Uterus (tissue), 4 donors: ENCODE measurements around the gene FYN. TPM values are rescaled to one million over a fixed set of nuclear protein-coding genes. Genes with fewer than 3 reads are reported as not detected.

Experiments used
- DNase-seq, 2 donors: peaks; one replicate each; pipeline ENCODE4 v3.0.0-alpha.2; 2019 to 2020
- H3K27ac ChIP-seq, 2 donors: fragments of 200-600 bp; sonication (generic); 1 replicate in 1 of 2; 2 replicates in 1 of 2; pipeline ENCODE4 v1.5.1; 2016 to 2018
- H3K27me3 ChIP-seq, 2 donors: fragments of 200-600 bp; sonication (generic); one replicate each; pipeline ENCODE4 v1.5.1; 2018 to 2019; ENCODE audit warnings: control low read depth in 1 of 2
- H3K36me3 ChIP-seq, 2 donors: fragments of 200-600 bp; sonication (generic); one replicate each; pipeline ENCODE4 v1.5.1; 2019; ENCODE audit warnings: control low read depth in 1 of 2
- H3K4me1 ChIP-seq, 2 donors: fragments of 200-600 bp; sonication (generic); one replicate each; pipeline ENCODE4 v1.5.1; 2018 to 2019; ENCODE audit warnings: control low read depth in 1 of 2
- H3K4me3 ChIP-seq, 2 donors: fragments of 200-600 bp; sonication (generic); 1 replicate in 1 of 2; 2 replicates in 1 of 2; pipeline ENCODE4 v1.5.1; 2018 to 2019; ENCODE audit warnings: mild to moderate bottlenecking in 1 of 2
- H3K9me3 ChIP-seq, 2 donors: fragments of 200-600 bp; sonication (generic); one replicate each; pipeline ENCODE4 v1.5.1; 2019; ENCODE audit warnings: control low read depth in 1 of 2
- POLR2A ChIP-seq, 2 donors: fragments of 450-650 bp; IDR thresholded peaks; one replicate each; pipeline ENCODE4 v1.6.1; 2016; ENCODE audit warnings: antibody characterized with exemption in 2 of 2, mild to moderate bottlenecking in 1 of 2, moderate library complexity in 1 of 2
- intact Hi-C: fragments of 100-400 bp; cut with DNase I; formaldehyde crosslinking; loops from one replicate; pipeline ENCODE4 v1.15.1; 2023; ENCODE audit warnings: low total_unique reads
- total RNA-seq, 4 donors: library from RNA; depleted of rRNA in 3 of 4; stranded (reverse); fragments of >200 nt in 3 of 4; gene quantifications; one replicate each; pipeline versions ENCODE4 v1.1.0 to v1.2.4, GENCODE V29; 2014 to 2023
- TF ChIP-seq, protein P1 (sequence below), 4 experiments: fragments of 200-600 bp in 2 of 4; fragments of 450-650 bp in 2 of 4; sonication (generic) in 2 of 4; IDR thresholded peaks; one replicate each; pipeline ENCODE4 v1.5.1; 2016 to 2019; ENCODE audit warnings: antibody characterized with exemption in 4 of 4, mild to moderate bottlenecking in 2 of 4, moderate library complexity in 1 of 4
- donor health status: DM: yes; HTN: yes; CAD: no.

The FYN gene
- total RNA-seq, 4 donors from 2014 or later: 50.7 to 208 (median 135) TPM

DNA sequence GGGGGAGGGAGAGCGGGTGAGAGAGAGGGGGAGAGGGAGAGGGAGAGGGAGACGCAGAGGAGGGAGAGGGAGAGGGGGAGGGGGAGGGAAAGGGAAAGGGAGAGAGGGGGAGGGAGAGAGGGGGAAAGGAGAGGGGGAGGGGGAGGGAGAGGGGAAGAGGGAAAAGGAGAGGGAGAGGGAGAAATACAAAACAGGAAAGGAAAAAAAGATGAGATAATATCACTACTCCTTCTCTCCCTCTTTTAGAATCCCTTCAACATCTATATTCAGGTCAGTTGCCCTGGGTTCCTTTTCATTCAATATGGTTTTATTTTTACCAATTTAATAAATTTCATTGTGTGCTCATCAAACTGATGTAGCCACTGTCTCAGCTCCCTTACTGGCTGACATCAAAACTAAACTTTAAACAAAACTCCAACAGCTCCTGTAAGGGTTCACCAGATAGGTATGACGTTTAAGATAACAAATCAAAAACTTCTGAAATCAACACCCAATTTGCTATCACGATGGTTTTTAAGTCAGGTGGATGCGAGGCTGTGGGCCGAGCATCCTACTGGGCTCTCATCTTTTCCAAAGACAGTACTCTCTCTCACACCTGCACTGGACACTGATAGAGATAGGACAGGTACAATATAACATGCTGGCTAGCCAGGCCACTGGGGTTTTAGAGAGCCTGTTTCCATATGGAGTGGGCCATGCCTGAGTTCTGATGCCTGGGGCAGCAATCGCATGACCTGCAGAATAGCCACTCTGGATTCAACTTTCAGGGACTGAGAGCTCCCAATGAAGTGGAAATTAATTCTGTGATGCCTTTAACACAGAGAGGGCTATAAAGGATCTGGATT is 99.5 kb downstream of the FYN start:
- Histone ChIP-seq H3K27me3 (no peaks in the 10 kb centered on the region), H3K4me3 (no peak overlapping the region), H3K27ac (peak overlapping the region; percentile 39 to 75), H3K4me1 (peaks cover 6 to 7% of the 10 kb centered on the region in 2 donors), H3K9me3 (no peaks in the 10 kb centered on the region), H3K36me3 (no peaks in the 10 kb centered on the region)
- intact Hi-C loops: no loop called here
- DNase-seq: peak in 1 of 2 donors; percentile 48
- TF ChIP-seq POLR2A (IDR thresholded peaks at IDR 0.05): no peak
- TF ChIP-seq, protein P1, sequence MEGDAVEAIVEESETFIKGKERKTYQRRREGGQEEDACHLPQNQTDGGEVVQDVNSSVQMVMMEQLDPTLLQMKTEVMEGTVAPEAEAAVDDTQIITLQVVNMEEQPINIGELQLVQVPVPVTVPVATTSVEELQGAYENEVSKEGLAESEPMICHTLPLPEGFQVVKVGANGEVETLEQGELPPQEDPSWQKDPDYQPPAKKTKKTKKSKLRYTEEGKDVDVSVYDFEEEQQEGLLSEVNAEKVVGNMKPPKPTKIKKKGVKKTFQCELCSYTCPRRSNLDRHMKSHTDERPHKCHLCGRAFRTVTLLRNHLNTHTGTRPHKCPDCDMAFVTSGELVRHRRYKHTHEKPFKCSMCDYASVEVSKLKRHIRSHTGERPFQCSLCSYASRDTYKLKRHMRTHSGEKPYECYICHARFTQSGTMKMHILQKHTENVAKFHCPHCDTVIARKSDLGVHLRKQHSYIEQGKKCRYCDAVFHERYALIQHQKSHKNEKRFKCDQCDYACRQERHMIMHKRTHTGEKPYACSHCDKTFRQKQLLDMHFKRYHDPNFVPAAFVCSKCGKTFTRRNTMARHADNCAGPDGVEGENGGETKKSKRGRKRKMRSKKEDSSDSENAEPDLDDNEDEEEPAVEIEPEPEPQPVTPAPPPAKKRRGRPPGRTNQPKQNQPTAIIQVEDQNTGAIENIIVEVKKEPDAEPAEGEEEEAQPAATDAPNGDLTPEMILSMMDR (IDR thresholded peaks at IDR 0.05): no peak

DNA sequence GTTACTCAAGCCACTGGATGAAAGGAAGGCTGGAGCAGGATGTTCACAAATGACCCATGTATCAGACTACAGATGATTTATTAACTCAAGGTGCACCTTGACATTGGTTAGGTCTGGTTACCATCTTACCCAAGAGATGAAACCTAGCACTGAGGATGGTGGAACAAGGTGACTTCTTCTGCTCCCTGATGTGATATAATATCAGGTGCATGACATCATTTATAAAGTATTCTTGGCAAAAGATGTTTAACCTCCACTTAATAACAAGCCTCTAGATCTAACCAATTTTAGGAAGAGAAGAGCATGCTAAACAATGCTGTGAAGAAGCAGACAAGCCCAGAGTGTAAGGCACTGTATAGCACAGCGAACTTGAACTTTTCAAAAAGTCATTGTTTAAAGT is 100.9 kb downstream of the FYN start:
- no peak for DNase-seq
- TF ChIP-seq, protein P1 (IDR thresholded peaks at IDR 0.05): no peak
- no peak for TF ChIP-seq POLR2A (IDR thresholded peaks at IDR 0.05)
- H3K4me1 ChIP-seq: peaks cover 6 to 7% of the 10 kb centered on the region in 2 donors
- no peaks in the 10 kb centered on the region for H3K27me3 ChIP-seq
- H3K27ac ChIP-seq: no peak overlapping the region
- H3K4me3 ChIP-seq: no peak overlapping the region
- H3K9me3 ChIP-seq: no peaks in the 10 kb centered on the region
- no peaks in the 10 kb centered on the region for H3K36me3 ChIP-seq
- intact Hi-C loops: no loop called here

DNA sequence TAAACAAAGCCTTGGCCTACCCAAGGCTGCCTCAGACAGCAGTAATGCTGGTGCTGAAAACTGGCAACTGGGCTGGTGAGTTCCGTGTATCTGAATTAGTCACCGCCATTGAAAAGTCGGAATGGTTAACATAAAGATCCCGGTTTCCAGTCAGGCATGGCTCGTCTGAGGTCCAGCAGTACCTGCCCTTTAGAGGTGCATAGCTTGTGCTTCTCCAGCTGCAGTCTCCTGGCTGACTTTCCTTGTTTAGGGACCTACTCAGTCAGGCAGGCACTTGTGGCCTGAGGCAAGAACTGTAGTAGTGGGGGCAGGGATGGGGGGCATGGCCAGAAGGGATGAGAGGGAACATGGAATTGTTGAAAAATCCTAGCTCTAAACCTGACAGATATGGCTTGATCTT is 101.6 kb downstream of the FYN start:
- DNase-seq: no peak
- TF ChIP-seq, protein P1 (IDR thresholded peaks at IDR 0.05): no peak
- no peak for TF ChIP-seq POLR2A (IDR thresholded peaks at IDR 0.05)
- Histone ChIP-seq H3K9me3 (no peaks in the 10 kb centered on the region), H3K4me3 (no peak overlapping the region), H3K27me3 (no peaks in the 10 kb centered on the region), H3K36me3 (no peaks in the 10 kb centered on the region), H3K27ac (no peak overlapping the region), H3K4me1 (peaks cover 0 to 7% of the 10 kb centered on the region in 2 donors)
- intact Hi-C loops: no loop called here

DNA sequence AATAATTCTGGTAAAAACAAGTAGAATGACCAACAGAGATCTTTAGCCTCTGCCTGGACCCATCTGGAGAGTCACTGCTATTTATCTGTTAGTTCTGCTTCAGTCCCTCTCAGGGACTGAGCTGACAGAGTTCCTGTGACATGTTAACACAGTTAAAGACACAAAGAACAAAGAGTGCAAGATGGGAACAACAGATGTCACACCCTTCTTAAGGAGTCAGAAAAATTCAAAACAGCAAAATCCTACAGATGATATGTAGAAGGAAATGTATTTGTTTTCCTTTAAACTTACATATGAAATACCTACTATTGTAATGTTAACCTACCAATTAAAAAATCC is 102.2 kb downstream of the FYN start:
- TF ChIP-seq POLR2A (IDR thresholded peaks at IDR 0.05): no peak
- TF ChIP-seq, protein P1 (IDR thresholded peaks at IDR 0.05): no peak
- Histone ChIP-seq H3K9me3 (no peaks in the 10 kb centered on the region), H3K4me1 (peaks cover 0 to 7% of the 10 kb centered on the region in 2 donors), H3K36me3 (no peaks in the 10 kb centered on the region), H3K4me3 (no peak overlapping the region), H3K27me3 (no peaks in the 10 kb centered on the region), H3K27ac (no peak overlapping the region)
- intact Hi-C loops: no loop called here
- no peak for DNase-seq

DNA sequence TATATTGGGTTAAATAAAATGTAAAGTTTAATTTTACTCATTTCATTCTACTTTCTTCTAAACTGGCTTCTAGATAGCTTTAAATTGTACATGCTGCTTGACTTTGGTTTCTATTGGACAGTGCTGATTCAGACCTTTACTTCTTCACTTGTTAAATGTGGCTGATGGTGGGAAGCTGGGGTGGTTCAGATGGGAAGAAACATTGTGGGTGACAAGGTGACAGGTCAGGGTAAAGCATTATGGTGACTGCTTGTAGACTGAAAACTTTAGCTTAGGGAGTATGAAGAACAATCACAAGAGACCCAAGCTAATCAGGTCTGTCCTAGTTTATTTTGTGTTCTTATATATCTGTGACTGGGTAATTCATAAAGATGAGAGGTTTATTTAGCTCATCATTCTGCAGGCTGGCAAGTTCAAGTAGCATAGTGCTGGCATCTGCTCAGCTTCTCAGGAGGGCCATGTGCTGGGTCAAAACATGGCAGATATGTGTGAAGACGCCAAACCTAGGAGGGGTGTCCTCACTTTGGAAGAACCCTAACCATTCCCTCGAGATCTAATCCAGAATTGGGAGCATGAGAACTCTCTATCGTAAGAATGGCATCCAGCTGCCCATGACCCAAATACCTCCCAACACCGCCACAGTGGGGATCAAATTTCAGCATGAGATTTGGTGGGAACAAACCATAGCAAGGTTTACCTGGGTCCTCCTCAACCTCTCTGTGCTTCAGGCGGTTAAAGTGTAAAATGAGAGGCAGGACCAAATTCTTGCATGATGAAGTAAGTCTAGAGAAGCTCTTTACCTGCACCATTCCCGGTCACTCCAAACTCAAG is 102.8 kb downstream of the FYN start:
- Histone ChIP-seq H3K9me3 (no peaks in the 10 kb centered on the region), H3K4me3 (no peak overlapping the region), H3K36me3 (no peaks in the 10 kb centered on the region), H3K27ac (no peak overlapping the region), H3K27me3 (no peaks in the 10 kb centered on the region), H3K4me1 (peaks cover 0 to 7% of the 10 kb centered on the region in 2 donors)
- TF ChIP-seq, protein P1 (IDR thresholded peaks at IDR 0.05): no peak
- no peak for TF ChIP-seq POLR2A (IDR thresholded peaks at IDR 0.05)
- no peak for DNase-seq
- intact Hi-C loops: no loop called here
